OCI-LY1 (cell line): Measurements from ENCODE around the gene AGAP1.

Source experiments
- H2AFZ ChIP-seq: fragments of 200-600 bp; sonication (generic), shearing (Covaris generic); 2 replicates; pipeline ENCODE4 v1.6.0; 2014; ENCODE audit warnings: antibody characterized with exemption, mild to moderate bottlenecking, low read length
- H3F3A ChIP-seq: fragments of 200-600 bp; sonication (generic), shearing (Covaris generic); 2 replicates; pipeline ENCODE4 v1.6.0; 2014; ENCODE audit warnings: mild to moderate bottlenecking, antibody characterized with exemption, low read length, moderate library complexity; ENCODE audit not compliant: insufficient read depth
- H3K27ac ChIP-seq: fragments of 200-600 bp; sonication (generic); 2 replicates; pipeline ENCODE4 v1.5.1; 2014; ENCODE audit warnings: low read length, mixed run types, mild to moderate bottlenecking, low read depth; ENCODE audit not compliant: poor library complexity, severe bottlenecking
- H3K27me3 ChIP-seq: fragments of 200-600 bp; sonication (generic); 2 replicates; pipeline ENCODE4 v1.6.0; 2014; ENCODE audit warnings: antibody characterized with exemption, mild to moderate bottlenecking, low read length, moderate library complexity; ENCODE audit not compliant: insufficient read depth
- H3K36me3 ChIP-seq: fragments of 200-600 bp; sonication (generic); 2 replicates; pipeline ENCODE4 v1.6.1; 2014; ENCODE audit warnings: mild to moderate bottlenecking, antibody characterized with exemption, low read length, moderate library complexity, mixed read lengths; ENCODE audit not compliant: insufficient read depth
- H3K4me1 ChIP-seq: fragments of 200-600 bp; sonication (generic); 2 replicates; pipeline ENCODE4 v1.5.1; 2014; ENCODE audit warnings: mild to moderate bottlenecking, low read length, moderate library complexity; ENCODE audit not compliant: insufficient read depth, severe bottlenecking
- H3K4me2 ChIP-seq: fragments of 200-600 bp; sonication (generic), shearing (Covaris generic); 2 replicates; pipeline ENCODE4 v1.6.1; 2014; ENCODE audit warnings: low read length
- H3K4me3 ChIP-seq: fragments of 200-600 bp; sonication (generic); 2 replicates; pipeline ENCODE4 v1.5.1; 2014; ENCODE audit warnings: low read length, low read depth, mild to moderate bottlenecking, mixed read lengths; ENCODE audit not compliant: poor library complexity, severe bottlenecking
- H3K79me2 ChIP-seq: fragments of 200-600 bp; shearing (Covaris generic); 2 replicates; pipeline ENCODE4 v1.6.1; 2016; ENCODE audit warnings: mixed run types, low read length, mixed read lengths; ENCODE audit not compliant: insufficient read depth
- H3K9ac ChIP-seq: fragments of 200-600 bp; sonication (generic), shearing (Covaris generic); 2 replicates; pipeline ENCODE4 v1.6.1; 2014; ENCODE audit warnings: mild to moderate bottlenecking, low read length, mixed read lengths
- H3K9me2 ChIP-seq: fragments of 200-600 bp; sonication (generic), shearing (Covaris generic); 2 replicates; pipeline ENCODE4 v1.6.1; 2014; ENCODE audit warnings: low read depth, mild to moderate bottlenecking, low read length, mixed read lengths
- H3K9me3 ChIP-seq: fragments of 200-600 bp; shearing (Covaris generic); 2 replicates; pipeline ENCODE4 v1.6.1; 2014; ENCODE audit warnings: low read length, mixed read lengths
- H4K20me1 ChIP-seq: fragments of 200-600 bp; sonication (generic), shearing (Covaris generic); 2 replicates; pipeline ENCODE4 v1.6.0; 2016; ENCODE audit warnings: mild to moderate bottlenecking, low read length; ENCODE audit not compliant: insufficient read depth
- CTCF ChIP-seq: fragments of 200-600 bp; sonication (generic), shearing (Covaris generic); IDR thresholded peaks from 2 replicates; pipeline ENCODE4 v1.5.1; 2017; ENCODE audit warnings: mild to moderate bottlenecking, antibody characterized with exemption, low read length, moderate library complexity, mixed read lengths
- EZH2 ChIP-seq: fragments of 200-600 bp; sonication (generic), shearing (Covaris generic); IDR thresholded peaks from 2 replicates; pipeline ENCODE4 v1.8.0; 2017; ENCODE audit warnings: borderline replicate concordance, mixed run types, mild to moderate bottlenecking, antibody characterized with exemption, low read length, moderate library complexity, mixed read lengths

AGAP1 gene

DNA sequence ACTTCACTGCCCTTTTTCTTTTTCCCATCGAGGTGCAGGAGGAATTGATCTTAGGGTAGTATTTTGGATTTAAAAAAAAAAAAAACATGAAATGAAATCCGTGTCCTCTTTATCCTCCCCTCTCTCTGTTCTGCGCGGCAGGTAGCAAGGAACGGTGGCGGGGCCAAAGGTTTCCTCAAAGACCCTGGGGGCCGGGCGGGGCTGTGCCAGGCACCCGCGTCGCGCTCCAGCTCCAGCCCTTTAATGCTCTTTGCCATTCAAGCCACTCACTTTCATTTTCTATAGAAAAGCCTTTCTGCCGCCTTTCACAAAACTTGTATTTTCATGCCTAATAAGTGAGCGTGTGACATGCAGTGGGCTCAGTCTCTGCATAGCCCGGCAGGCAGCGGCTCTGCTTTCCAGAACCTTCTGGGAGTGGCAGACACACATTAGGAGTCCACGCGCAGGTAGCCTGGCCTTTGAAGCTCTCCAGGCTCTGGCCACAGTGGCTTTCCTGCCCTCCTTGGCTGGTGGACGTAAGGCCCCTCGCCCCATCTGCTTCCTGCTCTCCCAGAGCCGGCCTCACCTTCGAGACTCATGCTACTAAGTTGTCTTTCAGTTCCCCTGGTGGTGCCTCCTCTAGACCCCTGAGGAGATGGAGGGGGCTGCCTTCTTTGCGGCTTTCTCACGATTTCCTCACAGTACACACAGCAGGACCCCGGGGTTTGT is 41.7 kb downstream of the AGAP1 start:
- H3K4me2 ChIP-seq = no peak overlapping the region
- H3K9me2 ChIP-seq = no peaks in the 10 kb centered on the region
- H4K20me1 ChIP-seq = no peaks in the 10 kb centered on the region
- no peaks in the 10 kb centered on the region for H3K4me1 ChIP-seq
- no peak overlapping the region for H2AFZ ChIP-seq
- H3K4me3 ChIP-seq = no peak overlapping the region
- H3F3A ChIP-seq = no peaks in the 10 kb centered on the region
- no peaks in the 10 kb centered on the region for H3K9me3 ChIP-seq
- H3K27ac ChIP-seq = no peak overlapping the region
- no peaks in the 10 kb centered on the region for H3K79me2 ChIP-seq
- H3K9ac ChIP-seq = no peak overlapping the region
- H3K36me3 ChIP-seq = no peaks in the 10 kb centered on the region
- 0 out of 2 replicates have a peak, but pooled peaks cover 4% of the 10 kb centered on the region for H3K27me3 ChIP-seq
- no peak for TF ChIP-seq EZH2
- no peak for TF ChIP-seq CTCF

GRCh38 chr2:235536711-235537110 is 42.9 kb downstream of the AGAP1 start:
- H3K9me2 ChIP-seq = no peaks in the 10 kb centered on the region
- no peak overlapping the region for H3K27ac ChIP-seq
- H3K4me2 ChIP-seq = no peak overlapping the region
- no peak overlapping the region for H3K4me3 ChIP-seq
- H2AFZ ChIP-seq = no peak overlapping the region
- TF ChIP-seq CTCF = no peak
- no peak for TF ChIP-seq EZH2
- no peaks in the 10 kb centered on the region for H3F3A ChIP-seq
- no peaks in the 10 kb centered on the region for H3K79me2 ChIP-seq
- H4K20me1 ChIP-seq = no peaks in the 10 kb centered on the region
- no peaks in the 10 kb centered on the region for H3K9me3 ChIP-seq
- no peaks in the 10 kb centered on the region for H3K4me1 ChIP-seq
- H3K9ac ChIP-seq = no peak overlapping the region
- 0 out of 2 replicates have a peak, but pooled peaks cover 4% of the 10 kb centered on the region for H3K27me3 ChIP-seq
- H3K36me3 ChIP-seq = no peaks in the 10 kb centered on the region

DNA sequence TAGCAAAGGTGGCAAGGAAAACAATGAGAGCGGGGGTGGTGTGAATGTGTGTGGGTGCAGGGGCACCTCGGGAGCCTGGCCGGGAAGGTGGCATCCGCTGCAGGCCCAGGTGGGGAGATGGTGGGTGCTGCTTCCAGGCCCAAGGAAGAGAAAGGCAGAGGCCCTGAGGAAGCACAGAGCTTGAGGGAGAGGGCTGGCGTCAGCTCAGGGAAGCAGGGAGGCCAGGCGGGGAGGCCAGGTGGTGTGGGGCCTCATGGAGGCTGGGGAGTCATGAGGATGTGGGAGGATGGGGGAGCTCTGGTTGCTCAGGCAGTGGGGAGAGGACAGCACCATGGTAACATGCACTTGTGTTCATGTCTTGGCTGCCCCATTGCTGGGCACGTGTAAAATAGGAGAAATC is 43.3 kb downstream of the AGAP1 start:
- H2AFZ ChIP-seq = no peak overlapping the region

More for the DNA sequence above, 43.3 kb downstream of the AGAP1 start:
- no peaks in the 10 kb centered on the region for H3F3A ChIP-seq
- no peaks in the 10 kb centered on the region for H3K9me3 ChIP-seq
- H3K36me3 ChIP-seq = no peaks in the 10 kb centered on the region
- no peak overlapping the region for H3K4me3 ChIP-seq
- H3K9ac ChIP-seq = no peak overlapping the region
- H3K27ac ChIP-seq = no peak overlapping the region
- no peaks in the 10 kb centered on the region for H3K79me2 ChIP-seq
- no peak overlapping the region for H3K4me2 ChIP-seq
- H3K4me1 ChIP-seq = no peaks in the 10 kb centered on the region
- H4K20me1 ChIP-seq = no peaks in the 10 kb centered on the region
- H3K9me2 ChIP-seq = no peaks in the 10 kb centered on the region
- H3K27me3 ChIP-seq = peaks cover 4% of the 10 kb centered on the region; the same call in 1 of the 2 replicates
- TF ChIP-seq CTCF = no peak
- TF ChIP-seq EZH2 = no peak
